Thoracic aorta (tissue), 2 donors: ENCODE data around the gene GSTA5. TPM values are rescaled to one million over a fixed set of nuclear protein-coding genes. Genes with fewer than 3 reads are reported as not detected.
"Not testable (repeated sequence)": the region's sequence is repeated elsewhere in the genome, so short reads cannot be mapped to it uniquely, and the experiment has no call there.

Experiments
- ATAC-seq: fragments of 150-250 bp; one replicate; pipeline ENCODE4 v1.8.0; 2017; ENCODE audit warnings: low read depth; ENCODE audit not compliant: insufficient number of reproducible peaks, low FRiP score
- DNase-seq: peaks from one replicate; pipeline ENCODE4 v3.0.0-alpha.2; 2020; ENCODE audit warnings: low spot score
- H3K27ac ChIP-seq, 2 donors: fragments of 200-600 bp; sonication (generic); 1 replicate in 1 of 2; 2 replicates in 1 of 2; pipeline ENCODE4 v1.5.1; 2016; ENCODE audit warnings: mild to moderate bottlenecking in 2 of 2, moderate library complexity in 2 of 2
- H3K27me3 ChIP-seq: fragments of 200-600 bp; sonication (generic); replicated peaks from 2 replicates; pipeline ENCODE4 v1.6.0; 2016; ENCODE audit warnings: mild to moderate bottlenecking; ENCODE audit not compliant: insufficient read depth
- H3K36me3 ChIP-seq: fragments of 200-600 bp; sonication (generic); one replicate; pipeline ENCODE4 v1.5.1; 2016
- H3K4me1 ChIP-seq, 2 donors: fragments of 200-600 bp; sonication (generic); 1 replicate in 1 of 2; 2 replicates in 1 of 2; pipeline versions ENCODE4 v1.5.1 to v1.6.0; 2016; ENCODE audit warnings: low read depth in 2 of 2, mild to moderate bottlenecking in 1 of 2; ENCODE audit not compliant: control insufficient read depth in 1 of 2
- H3K4me3 ChIP-seq: fragments of 200-600 bp; sonication (generic); 2 replicates; pipeline ENCODE4 v1.5.1; 2016; ENCODE audit warnings: mild to moderate bottlenecking
- H3K9me3 ChIP-seq: fragments of 200-600 bp; sonication (generic); 2 replicates; pipeline ENCODE4 v1.5.1; 2016
- total RNA-seq, 2 donors: library from RNA; depleted of rRNA; stranded (reverse); fragments of >200 nt; gene quantifications; one replicate each; pipeline versions ENCODE4 v1.1.0 to v1.2.3, GENCODE V29; 2016
- TF ChIP-seq, protein P1 (sequence below): fragments of 200-600 bp; sonication (generic); IDR thresholded peaks from one replicate; pipeline ENCODE4 v1.5.1; 2019; ENCODE audit warnings: antibody characterized with exemption

The GSTA5 gene
- total RNA-seq, 2 donors from 2014 or later: not detected

DNA sequence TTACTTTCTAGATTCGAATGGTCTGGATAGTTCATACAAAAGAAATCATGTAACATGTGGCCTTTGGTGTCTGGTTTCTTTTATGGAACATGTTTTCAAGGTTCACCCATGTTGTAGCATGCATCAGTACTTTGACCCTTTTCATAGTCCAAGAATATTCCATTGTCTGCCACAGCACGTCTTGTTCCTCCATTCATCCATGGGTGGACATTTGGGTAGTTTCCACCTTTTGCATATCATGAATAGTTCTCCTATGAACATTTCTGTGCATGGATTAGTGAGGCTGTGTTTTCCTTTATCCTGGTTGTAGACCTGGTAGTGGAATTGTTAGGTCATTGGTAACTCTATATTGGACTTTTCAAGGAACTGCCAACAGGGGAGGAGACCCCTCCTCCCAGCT, 37.2 kb upstream of the GSTA5 start:
- Histone ChIP-seq H3K27ac (no peak overlapping the region), H3K27me3 (no peaks in the 10 kb centered on the region), H3K36me3 (no peaks in the 10 kb centered on the region), H3K4me1 (no peaks in the 10 kb centered on the region), H3K4me3 (no peak overlapping the region), H3K9me3 (no peaks in the 10 kb centered on the region)
- ATAC-seq (no peak), DNase-seq (no peak)
- TF ChIP-seq, protein P1, sequence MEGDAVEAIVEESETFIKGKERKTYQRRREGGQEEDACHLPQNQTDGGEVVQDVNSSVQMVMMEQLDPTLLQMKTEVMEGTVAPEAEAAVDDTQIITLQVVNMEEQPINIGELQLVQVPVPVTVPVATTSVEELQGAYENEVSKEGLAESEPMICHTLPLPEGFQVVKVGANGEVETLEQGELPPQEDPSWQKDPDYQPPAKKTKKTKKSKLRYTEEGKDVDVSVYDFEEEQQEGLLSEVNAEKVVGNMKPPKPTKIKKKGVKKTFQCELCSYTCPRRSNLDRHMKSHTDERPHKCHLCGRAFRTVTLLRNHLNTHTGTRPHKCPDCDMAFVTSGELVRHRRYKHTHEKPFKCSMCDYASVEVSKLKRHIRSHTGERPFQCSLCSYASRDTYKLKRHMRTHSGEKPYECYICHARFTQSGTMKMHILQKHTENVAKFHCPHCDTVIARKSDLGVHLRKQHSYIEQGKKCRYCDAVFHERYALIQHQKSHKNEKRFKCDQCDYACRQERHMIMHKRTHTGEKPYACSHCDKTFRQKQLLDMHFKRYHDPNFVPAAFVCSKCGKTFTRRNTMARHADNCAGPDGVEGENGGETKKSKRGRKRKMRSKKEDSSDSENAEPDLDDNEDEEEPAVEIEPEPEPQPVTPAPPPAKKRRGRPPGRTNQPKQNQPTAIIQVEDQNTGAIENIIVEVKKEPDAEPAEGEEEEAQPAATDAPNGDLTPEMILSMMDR: no peak

DNA sequence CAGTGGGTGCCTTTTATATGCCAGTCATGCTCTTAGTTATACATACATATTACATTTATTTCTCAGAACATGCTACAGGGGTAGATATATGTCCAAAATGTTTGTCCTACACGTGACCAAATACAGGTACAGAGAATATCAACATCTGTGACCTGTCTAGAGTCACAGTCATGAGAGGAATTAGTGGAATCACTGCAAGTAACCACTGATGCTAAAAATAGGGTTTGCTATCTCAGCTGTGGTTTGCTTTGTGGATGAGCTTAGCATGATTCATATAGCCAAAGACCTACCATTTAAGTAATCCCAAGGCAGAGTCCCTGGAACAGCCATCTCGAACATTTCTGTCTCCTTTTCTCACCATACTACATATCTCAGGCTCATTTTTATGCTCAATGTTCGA, 36.6 kb upstream of the GSTA5 start:
- TF ChIP-seq, protein P1: no peak
- no peak for ATAC-seq
- no peak for DNase-seq
- Histone ChIP-seq H3K27me3 (no peaks in the 10 kb centered on the region), H3K4me3 (no peak overlapping the region), H3K4me1 (no peaks in the 10 kb centered on the region), H3K36me3 (no peaks in the 10 kb centered on the region), H3K9me3 (no peaks in the 10 kb centered on the region), H3K27ac (no peak overlapping the region)

DNA sequence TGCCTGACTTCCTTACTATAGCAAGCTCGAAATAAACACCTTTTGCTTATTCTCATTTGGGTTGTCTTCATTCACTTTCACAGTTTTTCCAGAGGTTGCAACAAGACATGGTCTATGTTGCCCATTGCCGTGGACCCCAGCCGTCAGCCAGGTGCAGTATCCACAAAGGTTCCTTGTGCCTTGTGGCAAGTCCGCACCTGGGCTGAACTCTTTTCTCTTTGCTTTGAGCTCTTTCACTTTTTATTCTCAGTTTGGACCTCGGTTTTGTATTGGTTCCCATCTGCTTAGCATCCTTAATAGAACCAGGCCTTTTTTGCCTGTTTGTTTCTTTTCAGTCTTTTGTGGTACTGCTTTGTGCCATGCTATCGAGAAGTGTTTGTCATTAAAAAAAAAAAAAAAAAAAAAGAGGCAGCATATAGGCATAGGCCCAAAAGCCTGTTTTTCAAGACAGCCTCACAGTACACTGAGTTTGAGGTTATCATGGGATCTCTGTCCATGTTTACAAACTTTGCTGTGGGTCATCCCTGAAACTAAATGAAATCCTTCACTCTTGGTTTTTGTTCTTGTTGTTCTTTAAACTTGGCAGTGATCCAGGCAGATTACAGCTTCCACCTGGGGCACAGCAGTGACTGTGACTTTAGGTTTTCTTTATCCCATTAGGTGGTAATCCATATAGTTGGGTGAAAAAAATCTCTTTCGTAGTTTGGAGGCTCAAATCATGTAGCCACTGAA, 35.6 kb upstream of the GSTA5 start:
- no peak overlapping the region for H3K27ac ChIP-seq
- H3K9me3 ChIP-seq: no peaks in the 10 kb centered on the region
- no peak for ATAC-seq
- DNase-seq: no peak
- TF ChIP-seq, protein P1: no peak
- H3K36me3 ChIP-seq: no peaks in the 10 kb centered on the region
- H3K4me3 ChIP-seq: no peak overlapping the region
- no peaks in the 10 kb centered on the region for H3K4me1 ChIP-seq
- no peaks in the 10 kb centered on the region for H3K27me3 ChIP-seq

DNA sequence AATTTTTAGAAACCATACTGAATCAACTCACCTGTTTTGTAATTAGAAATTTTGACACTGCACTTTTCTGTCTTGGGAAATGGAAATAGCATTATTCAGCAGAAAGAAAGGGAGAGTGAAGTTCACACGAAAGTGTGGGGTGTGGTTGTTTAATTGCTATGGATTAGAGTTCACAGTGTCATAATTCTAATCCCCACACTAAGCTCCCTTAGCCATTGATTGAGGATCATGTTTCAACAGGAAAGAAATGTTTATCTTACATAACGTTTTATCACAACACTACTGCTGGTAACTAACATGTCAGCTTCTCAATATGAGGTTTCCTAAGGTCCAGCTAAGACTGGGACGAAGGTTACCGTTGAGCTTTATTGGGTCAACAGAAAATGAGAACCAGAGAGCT, 31.4 kb upstream of the GSTA5 start:
- H3K4me1 ChIP-seq: no peaks in the 10 kb centered on the region
- no peak overlapping the region for H3K4me3 ChIP-seq
- ATAC-seq: no peak
- H3K9me3 ChIP-seq: no peaks in the 10 kb centered on the region
- no peaks in the 10 kb centered on the region for H3K36me3 ChIP-seq
- TF ChIP-seq, protein P1: no peak
- no peak overlapping the region for H3K27ac ChIP-seq
- no peak for DNase-seq
- H3K27me3 ChIP-seq: no peaks in the 10 kb centered on the region

DNA sequence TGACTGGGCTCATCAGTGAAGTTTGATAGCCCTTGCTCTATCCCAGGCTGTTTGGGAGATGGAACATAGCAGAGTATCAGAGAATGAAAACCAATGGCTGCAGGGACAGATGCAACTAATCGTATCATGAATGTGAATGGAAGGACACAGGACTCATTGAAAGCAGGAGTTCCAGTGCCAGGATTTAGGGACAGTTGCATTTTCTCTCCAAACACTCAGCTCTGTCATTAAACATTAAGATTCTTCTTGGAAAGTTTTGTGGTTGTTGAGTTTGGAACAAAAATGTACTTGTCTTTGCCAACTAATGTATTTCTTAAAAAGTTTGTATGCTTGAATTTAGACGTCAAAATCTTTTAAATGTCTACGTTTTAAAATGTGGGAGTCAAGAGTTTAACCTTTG, 31.0 kb upstream of the GSTA5 start:
- no peaks in the 10 kb centered on the region for H3K27me3 ChIP-seq
- TF ChIP-seq, protein P1: no peak
- DNase-seq (no peak), ATAC-seq (no peak)
- H3K9me3 ChIP-seq: no peaks in the 10 kb centered on the region
- H3K27ac ChIP-seq: no peak overlapping the region
- no peak overlapping the region for H3K4me3 ChIP-seq
- H3K4me1 ChIP-seq: no peaks in the 10 kb centered on the region
- H3K36me3 ChIP-seq: no peaks in the 10 kb centered on the region

DNA sequence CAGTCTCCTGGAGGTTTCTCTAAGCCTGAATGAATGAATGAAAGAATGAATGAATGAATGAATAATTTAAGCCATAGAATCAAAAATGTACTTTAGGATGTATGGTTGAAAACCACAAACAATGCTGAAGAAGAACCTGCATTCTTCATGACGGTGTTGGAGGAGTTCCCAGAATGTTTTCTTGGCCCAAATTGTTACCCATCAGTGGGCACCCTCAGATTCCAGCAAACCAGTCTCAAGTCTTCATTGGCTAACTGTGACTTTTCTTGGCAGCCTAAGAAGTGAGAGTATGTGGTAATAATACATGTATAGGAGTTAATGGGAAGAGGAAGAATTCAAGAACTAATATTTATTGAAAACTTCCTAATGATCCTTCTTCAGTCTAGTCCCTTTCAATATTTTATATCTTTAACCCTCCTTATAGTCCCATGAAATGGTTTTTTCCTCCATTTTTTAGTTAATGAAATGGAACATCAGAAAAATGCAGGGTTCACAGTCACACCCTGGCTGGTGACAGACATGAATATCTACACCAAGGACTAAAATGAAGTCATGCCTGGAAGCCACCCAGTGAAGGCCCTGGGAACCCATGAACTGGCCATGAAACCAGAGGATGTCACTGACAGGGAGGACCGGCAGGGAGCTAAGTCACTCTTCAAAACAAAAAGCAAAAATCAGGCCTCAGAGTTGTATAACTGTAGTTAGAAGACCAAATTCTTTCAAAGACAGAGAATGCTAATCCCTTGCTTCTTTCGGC, 29.9 kb upstream of the GSTA5 start:
- H3K36me3 ChIP-seq, DNase-seq, H3K4me1 ChIP-seq, H3K4me3 ChIP-seq, ATAC-seq, H3K27ac ChIP-seq, H3K27me3 ChIP-seq, H3K9me3 ChIP-seq: not testable (repeated sequence)

DNA sequence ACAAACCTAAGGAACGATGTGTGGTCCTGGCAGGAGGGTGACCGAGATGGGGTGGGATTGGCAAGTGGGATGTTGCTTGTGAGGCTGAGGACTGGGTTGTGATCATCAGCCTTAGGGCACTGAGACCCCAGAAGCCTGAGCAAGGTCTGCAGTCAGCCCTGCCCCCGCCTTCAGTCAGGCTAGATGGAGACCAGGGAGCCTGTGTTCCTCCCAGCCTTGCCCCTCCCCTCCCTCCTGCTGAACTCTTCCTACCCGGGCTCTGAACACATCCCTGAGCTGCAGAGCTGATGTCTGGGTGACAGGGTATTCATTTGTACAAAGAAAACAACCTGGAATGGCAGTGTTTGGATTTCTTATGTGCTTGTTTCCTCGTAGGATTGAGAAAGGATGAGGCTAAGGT, 28.3 kb upstream of the GSTA5 start:
- H3K4me3 ChIP-seq, H3K9me3 ChIP-seq, H3K27me3 ChIP-seq, H3K4me1 ChIP-seq, DNase-seq, ATAC-seq, H3K36me3 ChIP-seq, H3K27ac ChIP-seq: not testable (repeated sequence)
